ENCODE results near the gene QPCT. TPM values are rescaled to one million over a fixed set of nuclear protein-coding genes. Genes with fewer than 3 reads are reported as not detected.

The QPCT gene
- total RNA-seq, 1 experiment from 2014 or later, result not detected

GRCh38 chr2:37333256-37333655 lies 11.2 kb upstream of the QPCT start:
- H3K18ac ChIP-seq (ENCODE audit: insufficient read length, low read depth, low read length), result no peak overlapping the region
- no peak overlapping the region for H2BK15ac ChIP-seq (ENCODE audit: low read depth, low read length)
- no CpG with 5 or more reads among the region's 2 CpGs for WGBS (ENCODE audit: extremely low coverage, insufficient read length, low lambda C conversion rate)
- H3K9ac ChIP-seq (ENCODE audit: extremely low read depth, insufficient read length, low read length), result no peak overlapping the region
- TF ChIP-seq CTCF (conservative IDR thresholded peaks at IDR 0.05), result no peak
- H4K8ac ChIP-seq (replicated peaks; ENCODE audit: insufficient read length, low read depth, low read length), result no peak overlapping the region
- H3K27ac Mint-ChIP-seq, result no peak overlapping the region
- no peaks in the 10 kb centered on the region for H3K79me2 ChIP-seq (ENCODE audit: insufficient read depth, low read length)
- no peaks in the 10 kb centered on the region for H3K36me3 Mint-ChIP-seq (ENCODE audit: insufficient read depth in 1 of 3, low read depth in 3 of 3)
- no peak overlapping the region for H3K4ac ChIP-seq (ENCODE audit: low read depth, low read length)
- H4K20me1 ChIP-seq (ENCODE audit: control insufficient read depth, insufficient read depth, insufficient read length), result no peaks in the 10 kb centered on the region
- H3K27ac ChIP-seq (ENCODE audit: insufficient read length, low read depth, low read length), result no peak overlapping the region
- H3K14ac ChIP-seq (ENCODE audit: insufficient read depth, low read length), result no peak overlapping the region
- no peak overlapping the region for H3K4me2 ChIP-seq (ENCODE audit: insufficient read depth, insufficient read length, low read length)
- no peaks in the 10 kb centered on the region for H3K9me3 ChIP-seq (ENCODE audit: control insufficient read depth, low read depth, low read length)
- H3T11ph ChIP-seq (ENCODE audit: low read length), result no peak overlapping the region
- H2BK12ac ChIP-seq (ENCODE audit: insufficient read length, low read depth, low read length), result no peak overlapping the region
- no peak overlapping the region for H2BK5ac ChIP-seq (ENCODE audit: insufficient read length, low read length)
- no peaks in the 10 kb centered on the region; a peak in 1 of 4 replicates for H3K4me1 Mint-ChIP-seq
- H3K27me3 Mint-ChIP-seq (ENCODE audit: low read depth), result no peaks in the 10 kb centered on the region; the same call in 1 of the 2 replicates
- no peak overlapping the region for H2BK120ac ChIP-seq (ENCODE audit: low read depth, low read length, poor library complexity, severe bottlenecking)
- H3K56ac ChIP-seq (ENCODE audit: insufficient read length, low read depth, low read length), result no peak overlapping the region
- H3K9me3 Mint-ChIP-seq, result no peaks in the 10 kb centered on the region
- H3K79me1 ChIP-seq (ENCODE audit: insufficient read depth, low read depth, low read length, poor library complexity, severe bottlenecking), result no peaks in the 10 kb centered on the region
- no peaks in the 10 kb centered on the region for H3K23me2 ChIP-seq (ENCODE audit: insufficient read length, low read depth, low read length, poor library complexity, severe bottlenecking)
- DNase-seq, result no peak
- no peak overlapping the region for H4K91ac ChIP-seq (ENCODE audit: insufficient read length, low read depth, low read length)
- H3K23ac ChIP-seq (ENCODE audit: insufficient read length, low read depth, low read length), result no peak overlapping the region
- H4K5ac ChIP-seq (ENCODE audit: insufficient read length, low read depth, low read length), result no peak overlapping the region
- H2BK20ac ChIP-seq (ENCODE audit: low read depth, low read length, poor library complexity, severe bottlenecking), result no peak overlapping the region
- H3K4me1 ChIP-seq (ENCODE audit: insufficient read depth, low read length), result no peaks in the 10 kb centered on the region
- no peaks in the 10 kb centered on the region for H3K27me3 ChIP-seq (ENCODE audit: insufficient read depth, low read length)
- H2AFZ ChIP-seq (ENCODE audit: low read length), result no peak overlapping the region
- no peak overlapping the region for H3K4me3 Mint-ChIP-seq
- no peak overlapping the region for H2AK5ac ChIP-seq (ENCODE audit: insufficient read length, low read length)

Measured in H9 (cell line).